Breast epithelium (tissue), 4 donors: ENCODE measurements around the gene NEGR1. TPM values are rescaled to one million over a fixed set of nuclear protein-coding genes. Genes with fewer than 3 reads are reported as not detected.

ENCODE experiments used
- DNase-seq, 2 donors: peaks; one replicate each; pipeline ENCODE4 v3.0.0-alpha.2; 2019; ENCODE audit warnings: low spot score in 2 of 2
- H3K27ac ChIP-seq, 2 donors: fragments of 200-600 bp; sonication (generic) in 1 of 2; one replicate each; pipeline ENCODE4 v1.5.1; 2016 to 2019; ENCODE audit warnings: mild to moderate bottlenecking in 1 of 2
- H3K27me3 ChIP-seq, 2 donors: fragments of 200-600 bp; sonication (generic) in 1 of 2; one replicate each; pipeline versions ENCODE4 v1.5.1 to v1.6.0; 2017 to 2019; ENCODE audit warnings: control low read depth in 1 of 2, mild to moderate bottlenecking in 1 of 2
- H3K36me3 ChIP-seq: fragments of 200-600 bp; one replicate; pipeline ENCODE4 v1.5.1; 2019
- H3K4me1 ChIP-seq, 2 donors: fragments of 200-600 bp; sonication (generic); one replicate each; pipeline ENCODE4 v1.5.1; 2016 to 2019; ENCODE audit warnings: control low read depth in 1 of 2
- H3K4me3 ChIP-seq, 3 donors: fragments of 200-600 bp; sonication (generic); 1 replicate in 2 of 3; 2 replicates in 1 of 3; pipeline ENCODE4 v1.5.1; 2016 to 2019; ENCODE audit warnings: mild to moderate bottlenecking in 3 of 3, moderate library complexity in 2 of 3
- H3K9me3 ChIP-seq, 2 donors: fragments of 200-600 bp; sonication (generic) in 1 of 2; one replicate each; pipeline ENCODE4 v1.5.1; 2016 to 2019; ENCODE audit warnings: control low read depth in 1 of 2
- POLR2A ChIP-seq: fragments of 450-650 bp; IDR thresholded peaks from one replicate; pipeline ENCODE4 v1.6.1; 2016; ENCODE audit warnings: antibody characterized with exemption, mild to moderate bottlenecking, moderate library complexity
- POLR2AphosphoS5 ChIP-seq, 3 donors: sonication (generic); formaldehyde crosslinking; IDR thresholded peaks; one replicate each; pipeline ENCODE4 v1.6.1; 2017; ENCODE audit warnings: antibody characterized with exemption in 3 of 3
- intact Hi-C: fragments of 100-400 bp; cut with DNase I; formaldehyde crosslinking; loops from one replicate; pipeline ENCODE4 v1.15.1; 2023; ENCODE audit warnings: low total_unique reads
- total RNA-seq, 3 donors: library from RNA; depleted of rRNA; stranded (reverse); fragments of >200 nt; gene quantifications; one replicate each; pipeline ENCODE4 v1.1.0, GENCODE V29; 2016
- TF ChIP-seq, protein P1 (sequence below), 3 donors: fragments of 450-650 bp; IDR thresholded peaks; one replicate each; pipeline ENCODE4 v1.5.1; 2016 to 2017; ENCODE audit warnings: antibody characterized with exemption in 3 of 3, mild to moderate bottlenecking in 3 of 3, moderate library complexity in 3 of 3

NEGR1 gene
- total RNA-seq, 3 donors from 2014 or later = 5.6 to 33.3 (median 7.9) TPM

DNA sequence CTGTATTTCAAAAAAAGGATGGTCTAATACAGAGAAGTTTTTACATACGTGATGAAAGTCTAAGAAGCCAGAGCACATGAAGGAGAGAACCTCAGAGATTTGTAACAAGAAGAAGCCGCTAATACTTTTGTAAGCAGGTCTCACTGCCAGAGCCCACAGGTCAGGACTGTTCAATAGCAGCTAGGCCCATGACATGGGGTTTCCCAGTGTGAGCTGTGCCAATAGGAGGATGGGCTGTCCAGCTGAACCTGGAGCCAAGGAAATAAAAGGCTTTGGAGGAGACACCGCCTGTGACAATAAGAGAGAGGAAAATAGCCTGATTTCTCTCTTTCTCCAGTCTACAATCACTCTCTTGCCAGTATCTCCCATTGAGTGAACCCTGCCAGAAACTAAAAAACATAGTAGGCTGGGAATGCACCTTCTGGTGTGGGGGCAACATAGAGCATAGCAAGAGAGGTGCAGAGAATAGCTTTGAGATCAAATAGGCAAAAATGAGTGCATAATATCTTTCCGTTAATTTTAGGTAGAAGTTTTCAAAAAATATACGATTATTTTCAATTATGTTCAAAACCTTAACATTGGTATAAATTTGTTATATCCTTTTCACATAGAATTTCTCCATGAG is 360.3 kb downstream of the NEGR1 start:
- Histone ChIP-seq H3K4me3 (no peak overlapping the region), H3K36me3 (no peaks in the 10 kb centered on the region), H3K27me3 (no peaks in the 10 kb centered on the region), H3K27ac (no peak overlapping the region), H3K9me3 (no peaks in the 10 kb centered on the region), H3K4me1 (no peaks in the 10 kb centered on the region)
- intact Hi-C loops = no loop called here
- DNase-seq = no peak
- TF ChIP-seq, protein P1, sequence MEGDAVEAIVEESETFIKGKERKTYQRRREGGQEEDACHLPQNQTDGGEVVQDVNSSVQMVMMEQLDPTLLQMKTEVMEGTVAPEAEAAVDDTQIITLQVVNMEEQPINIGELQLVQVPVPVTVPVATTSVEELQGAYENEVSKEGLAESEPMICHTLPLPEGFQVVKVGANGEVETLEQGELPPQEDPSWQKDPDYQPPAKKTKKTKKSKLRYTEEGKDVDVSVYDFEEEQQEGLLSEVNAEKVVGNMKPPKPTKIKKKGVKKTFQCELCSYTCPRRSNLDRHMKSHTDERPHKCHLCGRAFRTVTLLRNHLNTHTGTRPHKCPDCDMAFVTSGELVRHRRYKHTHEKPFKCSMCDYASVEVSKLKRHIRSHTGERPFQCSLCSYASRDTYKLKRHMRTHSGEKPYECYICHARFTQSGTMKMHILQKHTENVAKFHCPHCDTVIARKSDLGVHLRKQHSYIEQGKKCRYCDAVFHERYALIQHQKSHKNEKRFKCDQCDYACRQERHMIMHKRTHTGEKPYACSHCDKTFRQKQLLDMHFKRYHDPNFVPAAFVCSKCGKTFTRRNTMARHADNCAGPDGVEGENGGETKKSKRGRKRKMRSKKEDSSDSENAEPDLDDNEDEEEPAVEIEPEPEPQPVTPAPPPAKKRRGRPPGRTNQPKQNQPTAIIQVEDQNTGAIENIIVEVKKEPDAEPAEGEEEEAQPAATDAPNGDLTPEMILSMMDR (IDR thresholded peaks at IDR 0.05) = no peak
- TF ChIP-seq POLR2A = no peak
- no peak for TF ChIP-seq POLR2AphosphoS5 (IDR thresholded peaks at IDR 0.05)

GRCh38 chr1:71921204-71921603 is 361.1 kb downstream of the NEGR1 start:
- no peak overlapping the region for H3K4me3 ChIP-seq
- H3K4me1 ChIP-seq = no peaks in the 10 kb centered on the region
- H3K9me3 ChIP-seq = no peaks in the 10 kb centered on the region
- H3K27ac ChIP-seq = no peak overlapping the region
- DNase-seq = no peak
- intact Hi-C loops = no loop called here
- no peaks in the 10 kb centered on the region for H3K36me3 ChIP-seq
- no peak for TF ChIP-seq POLR2AphosphoS5 (IDR thresholded peaks at IDR 0.05)
- TF ChIP-seq, protein P1 (IDR thresholded peaks at IDR 0.05) = no peak
- TF ChIP-seq POLR2A = no peak
- H3K27me3 ChIP-seq = no peaks in the 10 kb centered on the region

DNA sequence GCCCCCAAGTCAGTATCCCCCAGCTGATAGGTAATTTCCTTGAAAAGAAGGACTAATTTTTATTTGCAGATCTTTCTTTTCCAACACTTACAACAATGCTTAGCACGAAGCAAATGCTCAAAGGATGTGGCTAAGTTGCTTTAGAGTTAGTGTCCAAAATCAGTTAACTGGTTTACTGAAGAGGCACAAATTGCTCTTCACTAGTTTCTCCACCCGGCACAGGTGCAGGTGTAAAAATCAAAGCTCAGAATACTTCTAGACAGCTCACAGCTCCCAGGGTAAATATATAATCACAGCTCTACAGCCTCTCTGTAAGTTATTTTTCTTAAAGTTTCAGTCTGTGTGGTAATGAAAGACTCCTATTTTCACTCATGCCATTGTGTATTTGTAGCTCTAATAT is 361.8 kb downstream of the NEGR1 start:
- Histone ChIP-seq H3K27me3 (no peaks in the 10 kb centered on the region), H3K4me1 (no peaks in the 10 kb centered on the region), H3K36me3 (no peaks in the 10 kb centered on the region), H3K4me3 (no peak overlapping the region), H3K9me3 (no peaks in the 10 kb centered on the region), H3K27ac (no peak overlapping the region)
- DNase-seq = no peak
- TF ChIP-seq, protein P1 (IDR thresholded peaks at IDR 0.05) = no peak
- TF ChIP-seq POLR2A (no peak), POLR2AphosphoS5 (IDR thresholded peaks at IDR 0.05) (no peak)
- intact Hi-C loops = no loop called here

- TF ChIP-seq POLR2AphosphoS5 (IDR thresholded peaks at IDR 0.05) (no peak), POLR2A (no peak)
- TF ChIP-seq, protein P1 (IDR thresholded peaks at IDR 0.05) = no peak
- no peaks in the 10 kb centered on the region for H3K27me3 ChIP-seq
- intact Hi-C loops = no loop called here
Measured at GRCh38 chr1:71919811-71920509, 362.4 kb downstream of the NEGR1 start.

DNA sequence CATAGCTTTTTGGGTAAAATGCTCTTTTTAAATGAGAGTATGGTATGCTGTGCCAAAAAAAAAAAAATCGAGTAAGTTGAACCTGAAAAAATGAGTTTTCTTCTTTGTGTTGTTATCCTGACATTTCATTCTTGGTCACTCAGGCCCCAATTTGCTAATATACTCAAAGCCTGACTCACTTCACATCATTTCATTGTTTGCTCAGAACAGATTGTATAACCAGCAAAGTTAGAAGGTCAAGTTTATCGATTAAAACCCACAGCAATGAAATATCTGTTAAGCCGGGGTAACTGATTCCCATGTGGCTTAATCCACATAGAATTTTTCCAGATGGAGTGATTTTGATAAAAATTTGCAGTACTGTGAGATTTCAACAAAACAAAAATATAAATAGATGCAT is 363.7 kb downstream of the NEGR1 start:
- DNase-seq = no peak
- Histone ChIP-seq H3K4me1 (no peaks in the 10 kb centered on the region), H3K4me3 (no peak overlapping the region), H3K9me3 (no peaks in the 10 kb centered on the region), H3K27me3 (no peaks in the 10 kb centered on the region), H3K36me3 (no peaks in the 10 kb centered on the region), H3K27ac (no peak overlapping the region)
- TF ChIP-seq, protein P1 (IDR thresholded peaks at IDR 0.05) = no peak
- no peak for TF ChIP-seq POLR2A
- no peak for TF ChIP-seq POLR2AphosphoS5 (IDR thresholded peaks at IDR 0.05)
- intact Hi-C loops = no loop called here

More at GRCh38 chr1:71919811-71920509, 362.4 kb downstream of the NEGR1 start:
- no peaks in the 10 kb centered on the region for H3K4me1 ChIP-seq
- H3K9me3 ChIP-seq = no peaks in the 10 kb centered on the region
- no peak for DNase-seq
- H3K27ac ChIP-seq = no peak overlapping the region
- no peak overlapping the region for H3K4me3 ChIP-seq
- H3K36me3 ChIP-seq = no peaks in the 10 kb centered on the region
